HL-60 (cell line): ENCODE results near the gene PARP2.

ENCODE experiments used
- GABPA ChIP-seq: IDR thresholded peaks from 2 replicates; pipeline ENCODE4 v1.6.1; 2012; ENCODE audit warnings: low read depth
- POLR2AphosphoS5 ChIP-seq: IDR thresholded peaks from 2 replicates; pipeline ENCODE4 v1.6.1; 2012; ENCODE audit warnings: low read depth
- SPI1 ChIP-seq: IDR thresholded peaks from 2 replicates; pipeline ENCODE4 v1.6.1; 2012; ENCODE audit warnings: low read depth, mild to moderate bottlenecking, borderline replicate concordance
- TF ChIP-seq, protein P1 (sequence below): IDR thresholded peaks from one replicate; pipeline ENCODE4 v1.5.1; 2011; ENCODE audit warnings: low read length, control low read depth, inconsistent platforms; ENCODE audit not compliant: insufficient read depth
- TF ChIP-seq, protein P2 (sequence below): IDR thresholded peaks from 2 replicates; pipeline ENCODE4 v1.6.1; 2012; ENCODE audit warnings: low read depth; ENCODE audit not compliant: insufficient replicate concordance

- TF ChIP-seq, protein P1, sequence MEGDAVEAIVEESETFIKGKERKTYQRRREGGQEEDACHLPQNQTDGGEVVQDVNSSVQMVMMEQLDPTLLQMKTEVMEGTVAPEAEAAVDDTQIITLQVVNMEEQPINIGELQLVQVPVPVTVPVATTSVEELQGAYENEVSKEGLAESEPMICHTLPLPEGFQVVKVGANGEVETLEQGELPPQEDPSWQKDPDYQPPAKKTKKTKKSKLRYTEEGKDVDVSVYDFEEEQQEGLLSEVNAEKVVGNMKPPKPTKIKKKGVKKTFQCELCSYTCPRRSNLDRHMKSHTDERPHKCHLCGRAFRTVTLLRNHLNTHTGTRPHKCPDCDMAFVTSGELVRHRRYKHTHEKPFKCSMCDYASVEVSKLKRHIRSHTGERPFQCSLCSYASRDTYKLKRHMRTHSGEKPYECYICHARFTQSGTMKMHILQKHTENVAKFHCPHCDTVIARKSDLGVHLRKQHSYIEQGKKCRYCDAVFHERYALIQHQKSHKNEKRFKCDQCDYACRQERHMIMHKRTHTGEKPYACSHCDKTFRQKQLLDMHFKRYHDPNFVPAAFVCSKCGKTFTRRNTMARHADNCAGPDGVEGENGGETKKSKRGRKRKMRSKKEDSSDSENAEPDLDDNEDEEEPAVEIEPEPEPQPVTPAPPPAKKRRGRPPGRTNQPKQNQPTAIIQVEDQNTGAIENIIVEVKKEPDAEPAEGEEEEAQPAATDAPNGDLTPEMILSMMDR, result no peak
- TF ChIP-seq POLR2AphosphoS5, result no peak
- no peak for TF ChIP-seq GABPA
- TF ChIP-seq, protein P2, sequence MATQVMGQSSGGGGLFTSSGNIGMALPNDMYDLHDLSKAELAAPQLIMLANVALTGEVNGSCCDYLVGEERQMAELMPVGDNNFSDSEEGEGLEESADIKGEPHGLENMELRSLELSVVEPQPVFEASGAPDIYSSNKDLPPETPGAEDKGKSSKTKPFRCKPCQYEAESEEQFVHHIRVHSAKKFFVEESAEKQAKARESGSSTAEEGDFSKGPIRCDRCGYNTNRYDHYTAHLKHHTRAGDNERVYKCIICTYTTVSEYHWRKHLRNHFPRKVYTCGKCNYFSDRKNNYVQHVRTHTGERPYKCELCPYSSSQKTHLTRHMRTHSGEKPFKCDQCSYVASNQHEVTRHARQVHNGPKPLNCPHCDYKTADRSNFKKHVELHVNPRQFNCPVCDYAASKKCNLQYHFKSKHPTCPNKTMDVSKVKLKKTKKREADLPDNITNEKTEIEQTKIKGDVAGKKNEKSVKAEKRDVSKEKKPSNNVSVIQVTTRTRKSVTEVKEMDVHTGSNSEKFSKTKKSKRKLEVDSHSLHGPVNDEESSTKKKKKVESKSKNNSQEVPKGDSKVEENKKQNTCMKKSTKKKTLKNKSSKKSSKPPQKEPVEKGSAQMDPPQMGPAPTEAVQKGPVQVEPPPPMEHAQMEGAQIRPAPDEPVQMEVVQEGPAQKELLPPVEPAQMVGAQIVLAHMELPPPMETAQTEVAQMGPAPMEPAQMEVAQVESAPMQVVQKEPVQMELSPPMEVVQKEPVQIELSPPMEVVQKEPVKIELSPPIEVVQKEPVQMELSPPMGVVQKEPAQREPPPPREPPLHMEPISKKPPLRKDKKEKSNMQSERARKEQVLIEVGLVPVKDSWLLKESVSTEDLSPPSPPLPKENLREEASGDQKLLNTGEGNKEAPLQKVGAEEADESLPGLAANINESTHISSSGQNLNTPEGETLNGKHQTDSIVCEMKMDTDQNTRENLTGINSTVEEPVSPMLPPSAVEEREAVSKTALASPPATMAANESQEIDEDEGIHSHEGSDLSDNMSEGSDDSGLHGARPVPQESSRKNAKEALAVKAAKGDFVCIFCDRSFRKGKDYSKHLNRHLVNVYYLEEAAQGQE, result no peak
- TF ChIP-seq SPI1, result no peak
Measured at GRCh38 chr14:20400965-20401593, 57.6 kb downstream of the PARP2 start.
